HEK293 (cell line): ENCODE results near the gene FKBP10.

Experiments used
- CTCF ChIA-PET: fragments of 350-600 bp; formaldehyde crosslinking; extraction: SDS; loops from one replicate; lab custom pipeline; 2021; ENCODE audit warnings: antibody characterized with exemption; lab: Yijun Ruan, JAX
- POLR2A ChIA-PET: fragments of 300-600 bp; formaldehyde crosslinking; extraction: SDS; loops from one replicate; lab custom pipeline; 2020; ENCODE audit warnings: antibody characterized with exemption, inconsistent platforms; lab: Yijun Ruan, JAX
- H3K27ac ChIP-seq: fragments of 200-500 bp; sonication (Bioruptor generic); 2 replicates; pipeline ENCODE4 v1.5.1; 2014; ENCODE audit warnings: low read depth, low read length, control low read depth, inconsistent platforms; ENCODE audit errors: extremely low read depth
- H3K36me3 ChIP-seq, 2 experiments: fragments of 200-500 bp in 1 of 2; sonication (Bioruptor generic) in 1 of 2; 1 replicate in 1 of 2; 2 replicates in 1 of 2; pipeline ENCODE4 v1.5.1; 2014 to 2017; ENCODE audit warnings: inconsistent platforms in 2 of 2, low read length in 2 of 2; ENCODE audit not compliant: control insufficient read depth in 2 of 2, insufficient read depth in 1 of 2
- H3K4me1 ChIP-seq: fragments of 200-500 bp; sonication (Bioruptor generic); 2 replicates; pipeline ENCODE4 v1.5.1; 2014; ENCODE audit warnings: mild to moderate bottlenecking, low read length, inconsistent platforms; ENCODE audit not compliant: control insufficient read depth, insufficient read depth
- H3K4me3 ChIP-seq: 2 replicates; pipeline ENCODE4 v1.5.1; 2011; ENCODE audit warnings: low read depth, mild to moderate bottlenecking, control low read depth, low read length, moderate library complexity
- H3K9me3 ChIP-seq: fragments of 200-500 bp; sonication (Bioruptor generic); 2 replicates; pipeline ENCODE4 v1.5.1; 2014; ENCODE audit warnings: low read depth, low read length, inconsistent platforms; ENCODE audit not compliant: control insufficient read depth, insufficient read depth
- HOXC10 ChIP-seq: sonication (generic); formaldehyde crosslinking; IDR thresholded peaks from 2 replicates; pipeline ENCODE4 v1.8.1; 2023; ENCODE audit warnings: mild to moderate bottlenecking, missing genetic modification reagents
- ZBTB20 ChIP-seq: fragments of 450-650 bp; formaldehyde crosslinking; IDR thresholded peaks from 2 replicates; pipeline ENCODE4 v1.5.1; 2016; ENCODE audit warnings: missing biosample characterization, missing genetic modification characterization
- ZBTB21 ChIP-seq: fragments of 450-650 bp; formaldehyde crosslinking; IDR thresholded peaks from 2 replicates; pipeline ENCODE4 v1.5.1; 2017; ENCODE audit warnings: missing biosample characterization, missing genetic modification characterization
- ZBTB48 ChIP-seq: fragments of 450-650 bp; formaldehyde crosslinking; IDR thresholded peaks from 2 replicates; pipeline ENCODE4 v1.5.1; 2016; ENCODE audit warnings: missing biosample characterization, missing genetic modification characterization
- ZFP37 ChIP-seq: fragments of 450-650 bp; formaldehyde crosslinking; IDR thresholded peaks from 2 replicates; pipeline ENCODE4 v1.5.1; 2016; ENCODE audit warnings: missing biosample characterization, missing genetic modification characterization
- ZNF112 ChIP-seq: fragments of 450-650 bp; formaldehyde crosslinking; IDR thresholded peaks from 2 replicates; pipeline ENCODE4 v1.5.0; 2017; ENCODE audit warnings: missing biosample characterization, missing genetic modification characterization
- ZNF146 ChIP-seq: fragments of 450-650 bp; formaldehyde crosslinking; IDR thresholded peaks from 2 replicates; pipeline ENCODE4 v1.5.1; 2016; ENCODE audit warnings: missing biosample characterization, missing genetic modification characterization
- ZNF169 ChIP-seq: fragments of 450-650 bp; formaldehyde crosslinking; IDR thresholded peaks from 2 replicates; pipeline ENCODE4 v1.5.1; 2016; ENCODE audit warnings: missing biosample characterization, missing genetic modification characterization
- ZNF174 ChIP-seq: fragments of 450-650 bp; formaldehyde crosslinking; IDR thresholded peaks from 2 replicates; pipeline ENCODE4 v1.5.0; 2017; ENCODE audit warnings: missing biosample characterization, mild to moderate bottlenecking, missing genetic modification characterization
- ZNF214 ChIP-seq: fragments of 450-650 bp; formaldehyde crosslinking; IDR thresholded peaks from 2 replicates; pipeline ENCODE4 v1.5.1; 2017; ENCODE audit warnings: missing biosample characterization, mild to moderate bottlenecking, missing genetic modification characterization, borderline replicate concordance
- ZNF350 ChIP-seq: fragments of 450-650 bp; formaldehyde crosslinking; IDR thresholded peaks from 2 replicates; pipeline ENCODE4 v1.5.0; 2017; ENCODE audit warnings: missing biosample characterization, mild to moderate bottlenecking, missing genetic modification characterization
- ZNF404 ChIP-seq: fragments of 450-650 bp; formaldehyde crosslinking; IDR thresholded peaks from 2 replicates; pipeline ENCODE4 v1.5.1; 2017; ENCODE audit warnings: missing biosample characterization, missing genetic modification characterization
- ZNF473 ChIP-seq: fragments of 450-650 bp; formaldehyde crosslinking; IDR thresholded peaks from 2 replicates; pipeline ENCODE4 v1.5.1; 2017; ENCODE audit warnings: missing biosample characterization, missing genetic modification characterization
- ZNF623 ChIP-seq: fragments of 450-650 bp; formaldehyde crosslinking; IDR thresholded peaks from 2 replicates; pipeline ENCODE4 v1.5.1; 2016; ENCODE audit warnings: missing biosample characterization, missing genetic modification characterization
- ZNF677 ChIP-seq: fragments of 450-650 bp; IDR thresholded peaks from 2 replicates; pipeline ENCODE4 v1.5.0; 2018; ENCODE audit warnings: missing biosample characterization, mild to moderate bottlenecking, missing genetic modification characterization, moderate library complexity
- ZNF707 ChIP-seq: fragments of 450-650 bp; formaldehyde crosslinking; IDR thresholded peaks from 2 replicates; pipeline ENCODE4 v1.5.1; 2016; ENCODE audit warnings: missing biosample characterization, missing genetic modification characterization
- ZNF76 ChIP-seq: fragments of 450-650 bp; formaldehyde crosslinking; IDR thresholded peaks from 2 replicates; pipeline ENCODE4; 2016; ENCODE audit warnings: low read depth, missing biosample characterization, missing genetic modification characterization, borderline replicate concordance
- ZNF830 ChIP-seq: fragments of 450-650 bp; IDR thresholded peaks from 2 replicates; pipeline ENCODE4 v1.5.0; 2018; ENCODE audit warnings: missing biosample characterization, missing genetic modification characterization, low read depth, mild to moderate bottlenecking, moderate library complexity
- ZSCAN30 ChIP-seq: fragments of 450-650 bp; IDR thresholded peaks from 2 replicates; pipeline ENCODE4 v1.5.1; 2018; ENCODE audit warnings: missing biosample characterization, mild to moderate bottlenecking, missing genetic modification characterization, moderate library complexity
- ZXDB ChIP-seq: fragments of 450-650 bp; formaldehyde crosslinking; IDR thresholded peaks from 2 replicates; pipeline ENCODE4 v1.5.1; 2016; ENCODE audit warnings: missing biosample characterization, missing genetic modification characterization
- TF ChIP-seq, protein P1 (sequence below): fragments of 450-650 bp; formaldehyde crosslinking; IDR thresholded peaks from 2 replicates; pipeline ENCODE4 v1.5.1; 2016; ENCODE audit warnings: missing biosample characterization, missing genetic modification characterization
- TF ChIP-seq, protein P2 (sequence below): fragments of 450-650 bp; IDR thresholded peaks from 2 replicates; pipeline ENCODE4 v1.5.1; 2018; ENCODE audit warnings: missing biosample characterization, missing genetic modification characterization
- TF ChIP-seq, protein P3 (sequence below): fragments of 450-650 bp; formaldehyde crosslinking; IDR thresholded peaks from 2 replicates; pipeline ENCODE4 v1.5.1; 2017; ENCODE audit warnings: missing biosample characterization, missing genetic modification characterization
- TF ChIP-seq, protein P4 (sequence below): fragments of 450-650 bp; formaldehyde crosslinking; IDR thresholded peaks from 2 replicates; pipeline ENCODE4 v1.5.1; 2016; ENCODE audit warnings: missing biosample characterization, missing genetic modification characterization
- TF ChIP-seq, protein P5 (sequence below): fragments of 450-650 bp; formaldehyde crosslinking; IDR thresholded peaks from 2 replicates; pipeline ENCODE4 v1.5.1; 2016; ENCODE audit warnings: missing biosample characterization, missing genetic modification characterization

Gene FKBP10

DNA sequence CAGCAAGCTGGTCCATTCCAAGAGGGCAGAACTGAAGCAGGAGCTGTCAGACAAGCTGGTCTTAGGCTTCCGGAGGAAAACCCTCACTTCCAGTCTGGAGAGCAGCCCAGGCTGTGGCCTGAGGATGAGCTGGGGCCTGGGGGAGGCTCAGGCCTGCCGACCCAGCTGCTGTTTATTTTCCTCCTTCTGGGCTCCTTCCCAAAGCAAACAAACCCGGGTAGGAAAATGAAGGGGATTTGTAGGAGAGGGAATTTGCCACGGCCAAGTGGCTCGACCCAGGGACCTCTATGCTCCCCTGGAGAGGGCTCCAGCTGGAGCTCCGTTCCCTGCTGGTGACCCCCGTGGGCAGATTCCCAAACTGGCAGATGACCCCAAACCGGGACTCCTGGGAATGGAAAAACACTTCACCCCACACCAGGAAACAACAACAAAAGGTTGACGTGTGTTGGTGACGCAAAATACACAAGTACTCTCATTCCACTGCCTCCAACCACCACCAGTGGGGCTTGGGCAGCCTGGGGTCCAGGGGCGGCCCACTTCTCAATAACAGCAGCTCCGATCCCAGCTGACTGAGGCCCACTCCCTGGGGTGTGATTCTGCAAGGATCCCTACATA, 35.1 kb upstream of the FKBP10 start:
- POLR2A ChIA-PET, result interaction anchor here (0.6 to 3.0 kb wide), 12 partner anchors 8 to 153 kb away, joined by 3 to 66 read pairs (median 4); partner anchors contain the start of genes FKBP10, JUP and ODAD4
- H3K4me3 ChIP-seq, result no peak overlapping the region
- peak overlapping the region; percentile 78 for H3K27ac ChIP-seq
- H3K4me1 ChIP-seq, result peaks cover 14% of the 10 kb centered on the region
- H3K9me3 ChIP-seq, result no peaks in the 10 kb centered on the region
- H3K36me3 ChIP-seq, result peaks cover 0 to 39% of the 10 kb centered on the region in 2 experiments; a peak in 2 of 3 replicates
- CTCF ChIA-PET, result interaction anchor here (0.7 to 6.4 kb wide), 15 partner anchors 8 to 88 kb away, joined by 3 to 48 read pairs (median 4); partner anchors contain the start of gene JUP
- peak; percentile 85 for TF ChIP-seq ZBTB48 (tag by site-specific recombination)
- no peak for TF ChIP-seq ZNF473 (tag by site-specific recombination)
- TF ChIP-seq ZNF174 (tag by site-specific recombination), result no peak
- TF ChIP-seq, protein P1, sequence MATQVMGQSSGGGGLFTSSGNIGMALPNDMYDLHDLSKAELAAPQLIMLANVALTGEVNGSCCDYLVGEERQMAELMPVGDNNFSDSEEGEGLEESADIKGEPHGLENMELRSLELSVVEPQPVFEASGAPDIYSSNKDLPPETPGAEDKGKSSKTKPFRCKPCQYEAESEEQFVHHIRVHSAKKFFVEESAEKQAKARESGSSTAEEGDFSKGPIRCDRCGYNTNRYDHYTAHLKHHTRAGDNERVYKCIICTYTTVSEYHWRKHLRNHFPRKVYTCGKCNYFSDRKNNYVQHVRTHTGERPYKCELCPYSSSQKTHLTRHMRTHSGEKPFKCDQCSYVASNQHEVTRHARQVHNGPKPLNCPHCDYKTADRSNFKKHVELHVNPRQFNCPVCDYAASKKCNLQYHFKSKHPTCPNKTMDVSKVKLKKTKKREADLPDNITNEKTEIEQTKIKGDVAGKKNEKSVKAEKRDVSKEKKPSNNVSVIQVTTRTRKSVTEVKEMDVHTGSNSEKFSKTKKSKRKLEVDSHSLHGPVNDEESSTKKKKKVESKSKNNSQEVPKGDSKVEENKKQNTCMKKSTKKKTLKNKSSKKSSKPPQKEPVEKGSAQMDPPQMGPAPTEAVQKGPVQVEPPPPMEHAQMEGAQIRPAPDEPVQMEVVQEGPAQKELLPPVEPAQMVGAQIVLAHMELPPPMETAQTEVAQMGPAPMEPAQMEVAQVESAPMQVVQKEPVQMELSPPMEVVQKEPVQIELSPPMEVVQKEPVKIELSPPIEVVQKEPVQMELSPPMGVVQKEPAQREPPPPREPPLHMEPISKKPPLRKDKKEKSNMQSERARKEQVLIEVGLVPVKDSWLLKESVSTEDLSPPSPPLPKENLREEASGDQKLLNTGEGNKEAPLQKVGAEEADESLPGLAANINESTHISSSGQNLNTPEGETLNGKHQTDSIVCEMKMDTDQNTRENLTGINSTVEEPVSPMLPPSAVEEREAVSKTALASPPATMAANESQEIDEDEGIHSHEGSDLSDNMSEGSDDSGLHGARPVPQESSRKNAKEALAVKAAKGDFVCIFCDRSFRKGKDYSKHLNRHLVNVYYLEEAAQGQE (tag by site-specific recombination), result 0 out of 2 replicates have a peak, but pooled peaks have one; percentile 45
- TF ChIP-seq ZNF350 (tag by site-specific recombination), result no peak
- no peak for TF ChIP-seq ZFP37
- TF ChIP-seq ZBTB21 (tag by site-specific recombination), result peak; percentile 82
- TF ChIP-seq, protein P2, sequence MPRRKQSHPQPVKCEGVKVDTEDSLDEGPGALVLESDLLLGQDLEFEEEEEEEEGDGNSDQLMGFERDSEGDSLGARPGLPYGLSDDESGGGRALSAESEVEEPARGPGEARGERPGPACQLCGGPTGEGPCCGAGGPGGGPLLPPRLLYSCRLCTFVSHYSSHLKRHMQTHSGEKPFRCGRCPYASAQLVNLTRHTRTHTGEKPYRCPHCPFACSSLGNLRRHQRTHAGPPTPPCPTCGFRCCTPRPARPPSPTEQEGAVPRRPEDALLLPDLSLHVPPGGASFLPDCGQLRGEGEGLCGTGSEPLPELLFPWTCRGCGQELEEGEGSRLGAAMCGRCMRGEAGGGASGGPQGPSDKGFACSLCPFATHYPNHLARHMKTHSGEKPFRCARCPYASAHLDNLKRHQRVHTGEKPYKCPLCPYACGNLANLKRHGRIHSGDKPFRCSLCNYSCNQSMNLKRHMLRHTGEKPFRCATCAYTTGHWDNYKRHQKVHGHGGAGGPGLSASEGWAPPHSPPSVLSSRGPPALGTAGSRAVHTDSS (tag by site-specific recombination), result no peak
- TF ChIP-seq, protein P3, sequence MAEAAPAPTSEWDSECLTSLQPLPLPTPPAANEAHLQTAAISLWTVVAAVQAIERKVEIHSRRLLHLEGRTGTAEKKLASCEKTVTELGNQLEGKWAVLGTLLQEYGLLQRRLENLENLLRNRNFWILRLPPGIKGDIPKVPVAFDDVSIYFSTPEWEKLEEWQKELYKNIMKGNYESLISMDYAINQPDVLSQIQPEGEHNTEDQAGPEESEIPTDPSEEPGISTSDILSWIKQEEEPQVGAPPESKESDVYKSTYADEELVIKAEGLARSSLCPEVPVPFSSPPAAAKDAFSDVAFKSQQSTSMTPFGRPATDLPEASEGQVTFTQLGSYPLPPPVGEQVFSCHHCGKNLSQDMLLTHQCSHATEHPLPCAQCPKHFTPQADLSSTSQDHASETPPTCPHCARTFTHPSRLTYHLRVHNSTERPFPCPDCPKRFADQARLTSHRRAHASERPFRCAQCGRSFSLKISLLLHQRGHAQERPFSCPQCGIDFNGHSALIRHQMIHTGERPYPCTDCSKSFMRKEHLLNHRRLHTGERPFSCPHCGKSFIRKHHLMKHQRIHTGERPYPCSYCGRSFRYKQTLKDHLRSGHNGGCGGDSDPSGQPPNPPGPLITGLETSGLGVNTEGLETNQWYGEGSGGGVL (tag by site-specific recombination), result peak; percentile 79
- TF ChIP-seq, protein P4, sequence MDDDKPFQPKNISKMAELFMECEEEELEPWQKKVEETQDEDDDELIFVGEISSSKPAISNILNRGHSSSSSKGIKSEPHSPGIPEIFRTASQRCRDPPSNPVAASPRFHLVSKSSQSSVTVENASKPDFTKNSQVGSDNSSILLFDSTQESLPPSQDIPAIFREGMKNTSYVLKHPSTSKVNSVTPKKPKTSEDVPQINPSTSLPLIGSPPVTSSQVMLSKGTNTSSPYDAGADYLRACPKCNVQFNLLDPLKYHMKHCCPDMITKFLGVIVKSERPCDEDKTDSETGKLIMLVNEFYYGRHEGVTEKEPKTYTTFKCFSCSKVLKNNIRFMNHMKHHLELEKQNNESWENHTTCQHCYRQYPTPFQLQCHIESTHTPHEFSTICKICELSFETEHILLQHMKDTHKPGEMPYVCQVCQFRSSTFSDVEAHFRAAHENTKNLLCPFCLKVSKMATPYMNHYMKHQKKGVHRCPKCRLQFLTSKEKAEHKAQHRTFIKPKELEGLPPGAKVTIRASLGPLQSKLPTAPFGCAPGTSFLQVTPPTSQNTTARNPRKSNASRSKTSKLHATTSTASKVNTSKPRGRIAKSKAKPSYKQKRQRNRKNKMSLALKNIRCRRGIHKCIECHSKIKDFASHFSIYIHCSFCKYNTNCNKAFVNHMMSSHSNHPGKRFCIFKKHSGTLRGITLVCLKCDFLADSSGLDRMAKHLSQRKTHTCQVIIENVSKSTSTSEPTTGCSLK, result no peak
- no peak for TF ChIP-seq HOXC10
- TF ChIP-seq ZNF707 (tag by site-specific recombination), result no peak
- TF ChIP-seq ZNF112 (tag by site-specific recombination), result no peak
- peak; percentile 44; the same call in 1 of the 2 replicates for TF ChIP-seq ZBTB20 (tag by site-specific recombination)
- no peak for TF ChIP-seq ZNF404 (tag by site-specific recombination)
- TF ChIP-seq ZNF146 (tag by site-specific recombination), result no peak
- no peak for TF ChIP-seq ZNF677 (tag by site-specific recombination)
- TF ChIP-seq ZXDB (tag by site-specific recombination), result no peak
- TF ChIP-seq, protein P5, sequence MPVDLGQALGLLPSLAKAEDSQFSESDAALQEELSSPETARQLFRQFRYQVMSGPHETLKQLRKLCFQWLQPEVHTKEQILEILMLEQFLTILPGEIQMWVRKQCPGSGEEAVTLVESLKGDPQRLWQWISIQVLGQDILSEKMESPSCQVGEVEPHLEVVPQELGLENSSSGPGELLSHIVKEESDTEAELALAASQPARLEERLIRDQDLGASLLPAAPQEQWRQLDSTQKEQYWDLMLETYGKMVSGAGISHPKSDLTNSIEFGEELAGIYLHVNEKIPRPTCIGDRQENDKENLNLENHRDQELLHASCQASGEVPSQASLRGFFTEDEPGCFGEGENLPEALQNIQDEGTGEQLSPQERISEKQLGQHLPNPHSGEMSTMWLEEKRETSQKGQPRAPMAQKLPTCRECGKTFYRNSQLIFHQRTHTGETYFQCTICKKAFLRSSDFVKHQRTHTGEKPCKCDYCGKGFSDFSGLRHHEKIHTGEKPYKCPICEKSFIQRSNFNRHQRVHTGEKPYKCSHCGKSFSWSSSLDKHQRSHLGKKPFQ (tag by site-specific recombination), result peak; percentile 22; the same call in 1 of the 2 replicates
- peak; percentile 57; the same call in 1 of the 2 replicates for TF ChIP-seq ZSCAN30 (tag by site-specific recombination)
- TF ChIP-seq ZNF623 (tag by site-specific recombination), result no peak
- TF ChIP-seq ZNF76 (tag by site-specific recombination), result no peak
- no peak for TF ChIP-seq ZNF830 (tag by site-specific recombination)
- TF ChIP-seq ZNF214 (tag by site-specific recombination), result no peak
- no peak for TF ChIP-seq ZNF169 (tag by site-specific recombination)
